SK-MEL-5 (cell line): ENCODE measurements around the gene GANC. TPM values are rescaled to one million over a fixed set of nuclear protein-coding genes. Genes with fewer than 3 reads are reported as not detected.

ENCODE experiments used
- DNase-seq: peaks from one replicate; pipeline ENCODE4 v3.0.0-alpha.2; 2016; ENCODE audit warnings: low read depth, low spot score
- in situ Hi-C: cut with HindIII; loops from 2 replicates; pipeline ENCODE4 v1.10.0; 2016; ENCODE audit warnings: low sequenced_read_pairs, high pct_unique_total_duplicates, low pct_unique_long_range_greater_than_20kb
- total RNA-seq: library from RNA; depleted of rRNA; stranded (reverse); fragments of >200 nt; shearing (Covaris generic); gene quantifications from 2 replicates; pipeline ENCODE4 v1.2.3, GENCODE V29; 2014

GANC gene
- total RNA-seq, 1 experiment from 2014 or later: 19.3 TPM

DNA sequence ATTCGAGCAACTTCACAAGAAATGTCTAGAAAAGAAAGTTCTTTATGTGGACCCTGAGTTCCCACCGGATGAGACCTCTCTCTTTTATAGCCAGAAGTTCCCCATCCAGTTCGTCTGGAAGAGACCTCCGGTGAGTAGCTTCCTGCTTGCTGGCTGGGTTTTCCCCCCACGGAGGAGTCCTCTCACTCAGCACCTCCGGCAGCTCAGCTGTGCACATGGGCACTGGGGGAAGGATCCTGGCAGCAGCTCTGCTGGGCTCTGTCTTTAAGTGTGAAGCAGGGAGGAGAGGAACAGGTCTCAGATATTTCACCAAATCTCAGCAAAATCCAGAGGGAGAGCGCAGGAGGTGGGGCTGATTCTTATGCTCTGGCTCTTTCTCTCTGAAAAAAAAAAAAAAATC lies 87.0 kb downstream of the GANC start:
- DNase-seq: no peak
- in situ Hi-C loops: no loop called here

DNA sequence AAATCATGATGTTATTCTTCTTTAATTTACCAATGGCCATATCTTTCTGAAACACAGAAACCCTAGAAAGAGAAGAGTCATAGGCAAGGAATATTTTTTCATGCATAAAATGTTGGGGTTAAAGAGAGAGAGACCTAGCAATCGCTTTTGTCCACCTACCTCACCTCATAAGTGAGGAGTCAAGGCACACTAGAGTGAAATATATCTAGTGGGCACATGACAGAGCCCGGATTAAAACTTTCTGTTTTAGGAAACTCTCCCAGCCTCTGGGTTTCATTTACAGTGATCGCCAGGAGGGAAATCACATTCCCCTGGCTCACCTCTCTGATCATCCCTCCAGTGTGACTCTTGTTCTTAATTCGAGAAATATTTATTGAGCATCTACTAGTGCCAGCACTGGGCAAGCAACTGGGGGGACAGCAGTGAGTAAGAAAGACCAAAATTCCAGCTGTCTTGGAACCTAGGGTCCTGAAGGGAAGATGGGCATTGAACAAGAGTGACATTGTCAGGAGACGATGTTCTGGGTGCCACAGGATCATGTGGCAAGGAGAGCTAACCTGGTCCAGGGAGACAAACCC lies 87.6 kb downstream of the GANC start:
- DNase-seq: no peak
- in situ Hi-C loops: no loop called here

DNA sequence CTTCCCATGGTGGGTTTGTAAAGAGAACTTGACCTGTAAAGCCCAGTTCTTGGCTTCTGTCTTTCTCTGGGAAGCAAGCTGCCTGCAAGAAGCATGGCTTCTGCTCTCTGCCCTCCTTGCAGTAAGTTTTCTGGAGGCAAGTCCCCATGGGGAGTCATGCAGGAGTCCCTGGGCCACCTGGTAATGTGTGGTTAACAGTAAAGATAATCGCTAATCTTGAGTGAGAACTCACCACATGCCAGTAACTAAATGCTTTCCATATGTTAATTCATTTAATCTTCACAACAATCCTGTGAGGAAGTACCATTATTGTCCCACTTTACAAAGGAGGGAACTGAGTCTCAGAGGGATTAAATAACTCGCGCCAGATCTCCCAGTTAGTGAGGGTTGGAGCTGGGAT lies 90.5 kb downstream of the GANC start:
- DNase-seq: no peak
- in situ Hi-C loops: no loop called here

DNA sequence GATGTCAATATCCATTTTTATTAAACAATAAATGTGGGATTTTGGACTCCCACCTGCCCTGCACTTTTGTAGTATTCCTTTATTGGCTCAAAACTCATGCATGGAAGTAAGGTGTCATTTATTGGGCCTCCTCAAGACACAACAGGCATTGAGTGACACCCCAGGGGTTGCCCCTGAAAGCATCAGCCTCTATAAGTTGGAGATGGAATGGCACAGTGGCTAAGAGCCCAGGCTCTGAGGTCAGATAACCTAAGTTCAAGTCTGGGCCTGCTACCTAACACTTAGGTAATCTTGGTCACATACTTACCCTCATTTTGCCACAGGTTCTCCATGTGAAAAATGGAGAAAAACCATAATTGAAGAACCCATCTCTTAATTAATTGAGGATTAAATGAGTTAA lies 90.9 kb downstream of the GANC start:
- DNase-seq: no peak
- in situ Hi-C loops: no loop called here

DNA sequence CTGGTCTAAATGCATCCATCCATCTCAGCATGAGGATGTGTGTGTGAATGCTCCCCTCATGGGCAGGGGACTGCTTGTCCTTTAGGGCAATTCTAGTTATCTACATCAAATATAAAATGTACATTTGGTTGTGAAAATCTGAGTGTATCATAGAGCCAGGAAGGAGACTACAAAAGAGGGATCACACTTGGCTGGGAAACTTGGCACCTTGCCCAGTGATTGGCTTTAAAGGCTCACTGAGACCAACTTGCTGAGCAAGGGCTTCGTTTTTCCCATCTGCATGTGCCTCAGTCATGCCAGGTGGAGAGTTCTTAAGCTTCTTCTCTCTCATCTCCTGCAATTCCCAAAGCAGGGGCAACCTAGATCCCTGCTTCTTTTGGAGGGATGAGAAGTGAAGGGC lies 91.5 kb downstream of the GANC start:
- in situ Hi-C loops: no loop called here
- DNase-seq: no peak

DNA sequence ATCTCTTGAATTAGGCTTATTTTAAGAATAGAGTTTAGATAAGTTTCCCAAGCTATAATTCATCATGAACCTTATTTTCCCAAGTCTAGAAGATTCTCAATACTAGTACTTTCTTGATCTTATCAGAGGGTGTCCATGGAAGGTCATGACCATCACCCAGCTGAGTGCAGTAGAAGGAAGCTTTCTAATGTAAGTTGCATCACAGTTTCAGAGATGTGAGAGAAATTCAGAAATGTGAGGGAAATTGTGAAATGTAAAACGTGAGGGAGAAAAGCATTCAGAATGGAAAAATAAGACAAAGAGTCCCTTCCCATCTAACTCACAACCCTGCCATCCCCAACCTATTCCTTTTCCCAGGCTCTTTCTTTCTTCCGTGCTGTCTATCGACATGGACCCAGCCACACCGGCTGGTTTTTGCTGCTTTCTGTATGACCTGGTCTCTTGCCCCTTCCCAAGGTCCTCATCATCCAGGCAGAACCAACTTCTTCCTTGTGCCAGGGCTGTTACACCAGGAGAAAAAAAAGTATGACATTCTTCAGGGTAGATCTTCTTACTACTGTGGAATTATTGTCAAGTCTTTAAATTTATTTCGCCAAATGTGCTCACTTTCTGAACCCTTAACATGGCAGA lies 93.0 kb downstream of the GANC start:
- in situ Hi-C loops: no loop called here
- no peak for DNase-seq

DNA sequence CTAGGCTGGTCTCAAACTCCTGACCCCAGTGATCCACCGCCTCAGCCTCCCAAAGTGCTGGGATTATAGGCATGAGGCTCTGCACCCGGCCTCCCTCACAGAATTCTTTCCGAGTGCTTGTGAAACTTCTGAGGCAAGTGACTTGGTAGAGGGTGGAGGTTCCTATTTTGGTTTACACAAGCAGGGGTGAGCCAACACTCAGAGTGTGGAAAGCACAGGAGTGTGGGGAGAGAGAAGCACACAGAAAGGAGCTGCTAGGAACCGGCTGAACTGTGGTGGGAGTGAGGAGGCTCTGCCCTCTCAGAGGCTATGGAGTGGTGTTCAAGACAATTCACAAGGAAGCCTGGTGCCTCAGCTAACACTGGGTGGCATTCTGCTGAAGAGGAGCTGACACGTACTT lies 94.0 kb downstream of the GANC start:
- in situ Hi-C loops: no loop called here
- DNase-seq: no peak

DNA sequence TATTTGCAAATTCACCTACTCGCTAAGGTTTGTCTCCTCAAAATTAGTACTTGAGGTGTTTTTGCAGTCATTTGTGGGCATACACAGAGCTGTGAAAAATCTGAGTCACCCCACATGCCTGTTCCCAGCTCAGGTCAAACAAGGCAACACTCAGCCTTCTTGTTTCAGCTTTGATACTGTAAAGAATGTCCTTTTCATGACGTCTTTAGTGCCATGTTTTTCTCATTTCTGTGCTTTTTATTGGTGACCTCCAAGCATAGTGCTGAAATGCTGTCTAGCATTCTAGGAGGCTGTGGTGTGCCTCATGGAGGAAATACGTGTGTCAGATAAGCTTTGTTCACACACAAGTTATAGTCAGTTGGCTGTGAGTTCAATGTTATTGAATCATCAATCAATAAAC lies 95.1 kb downstream of the GANC start:
- in situ Hi-C loops: no loop called here
- no peak for DNase-seq

DNA sequence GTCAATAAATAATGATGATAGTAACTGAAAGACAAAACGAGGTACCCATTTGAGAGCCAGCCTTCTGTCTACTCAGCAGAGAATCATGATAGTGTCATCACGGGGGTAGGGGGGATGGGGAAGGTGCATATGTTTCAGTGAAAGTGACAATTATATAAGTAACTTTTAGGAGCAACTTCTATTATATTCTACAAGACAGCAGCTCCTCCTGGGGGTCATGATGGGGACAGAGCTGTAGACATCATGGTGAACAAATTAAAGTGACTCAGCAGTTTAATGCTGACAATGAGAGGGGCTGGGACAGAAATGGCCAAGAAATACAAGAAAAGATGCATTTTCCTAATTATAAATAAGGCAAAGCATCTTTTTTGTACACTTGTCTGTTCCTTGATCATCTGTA lies 98.1 kb downstream of the GANC start:
- peak; percentile 46 for DNase-seq
- in situ Hi-C loops: no loop called here

DNA sequence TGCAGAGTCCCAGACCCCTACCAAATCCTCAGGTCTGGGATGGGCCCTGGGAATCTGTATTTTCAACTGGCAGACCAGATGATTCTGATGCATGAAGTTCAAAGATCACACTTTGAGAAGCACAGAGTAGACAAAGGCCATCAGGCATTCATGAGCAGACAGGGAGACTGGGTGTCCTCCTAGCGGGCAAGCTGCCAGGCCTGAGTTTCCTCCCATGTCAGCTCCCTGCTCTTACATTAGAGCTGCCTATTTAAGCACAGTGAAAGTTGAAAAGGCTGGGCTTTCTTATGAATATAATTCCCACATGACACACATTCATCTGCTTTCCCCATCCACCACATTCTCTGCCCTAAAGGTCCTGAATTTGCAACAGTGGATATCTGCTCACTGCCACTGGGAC lies 100.3 kb downstream of the GANC start:
- no peak for DNase-seq
- in situ Hi-C loops: no loop called here

DNA sequence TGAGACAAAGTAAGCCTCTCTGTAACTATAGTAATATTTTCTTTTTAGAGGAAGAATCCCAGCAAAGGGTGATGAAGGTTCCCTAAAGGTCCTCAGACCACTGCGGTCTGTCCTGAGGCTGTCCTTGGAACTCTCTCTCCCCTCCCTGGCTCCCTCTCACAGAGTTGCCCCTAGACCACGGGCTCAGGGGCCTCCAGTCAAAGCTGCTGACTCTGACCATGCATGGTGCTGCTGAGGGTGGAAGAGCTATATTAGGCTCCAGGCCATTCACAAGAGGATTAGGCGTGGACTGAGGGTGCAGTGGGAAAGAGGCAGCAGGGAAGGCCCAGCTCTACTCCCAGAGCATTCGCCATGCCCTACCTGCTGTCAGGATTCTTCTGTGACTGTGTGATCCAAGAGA lies 100.9 kb downstream of the GANC start:
- in situ Hi-C loops: no loop called here
- DNase-seq: no peak

DNA sequence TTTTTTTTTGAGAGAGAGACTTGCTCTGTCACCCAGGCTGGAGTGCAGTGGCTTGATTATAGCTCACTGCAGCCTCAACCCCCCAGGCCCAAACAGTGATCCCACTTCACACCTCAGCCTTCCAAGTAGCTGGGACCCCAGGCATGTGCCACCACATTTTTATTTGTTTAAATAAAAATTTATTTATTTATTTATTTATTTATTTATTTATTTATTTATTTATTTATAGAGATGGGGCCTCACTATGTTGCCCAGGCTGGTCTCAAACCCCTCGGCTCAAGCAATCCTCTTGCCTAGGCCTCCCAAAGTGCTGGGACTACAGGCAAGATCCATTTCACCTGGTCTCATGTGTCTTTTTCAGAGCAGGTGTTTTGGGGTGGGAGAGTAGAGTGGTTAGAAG lies 101.8 kb downstream of the GANC start:
- in situ Hi-C loops: no loop called here

DNA sequence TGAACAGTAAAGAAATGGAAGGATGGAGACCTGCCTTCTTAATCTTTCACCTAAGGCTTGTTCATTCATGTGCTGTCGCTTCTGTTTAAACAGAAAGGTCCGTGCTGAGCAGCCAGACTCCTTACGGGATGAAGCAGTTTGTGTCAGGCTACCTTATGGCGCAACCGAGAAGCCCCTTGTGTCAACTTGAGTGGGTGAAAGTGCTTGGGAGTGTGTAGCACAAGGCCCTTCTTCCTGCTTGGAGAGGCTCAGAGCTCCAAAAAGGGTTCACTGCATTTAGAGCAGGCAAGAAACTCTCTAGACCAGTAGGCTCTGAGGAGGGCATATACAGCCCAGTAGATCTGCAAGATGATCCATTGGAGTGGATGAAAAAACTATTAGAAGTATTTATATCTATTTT lies 102.3 kb downstream of the GANC start:
- DNase-seq: no peak
- in situ Hi-C loops: no loop called here

More for the DNA sequence above, 101.8 kb downstream of the GANC start:
- no peak for DNase-seq

DNA sequence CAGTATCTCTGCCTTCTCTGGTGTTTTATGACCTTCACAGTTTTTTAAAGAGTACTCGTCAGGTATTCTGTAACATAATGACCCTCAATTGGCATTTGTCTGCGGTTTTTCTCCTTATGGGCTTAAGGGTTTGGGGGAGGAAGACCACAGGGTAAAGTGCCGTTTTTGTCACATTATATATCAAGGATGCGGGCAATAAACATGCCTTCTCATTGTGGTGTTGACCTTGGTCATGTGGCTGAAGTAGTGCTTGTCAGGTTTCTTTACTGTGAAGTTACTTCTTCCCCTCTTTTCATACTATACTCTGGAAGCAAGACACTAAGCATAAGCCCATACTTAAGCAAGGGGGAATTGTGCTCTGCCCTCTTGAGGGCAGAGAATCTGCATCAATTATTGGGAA lies 102.9 kb downstream of the GANC start:
- DNase-seq: no peak
- in situ Hi-C loops: no loop called here

DNA sequence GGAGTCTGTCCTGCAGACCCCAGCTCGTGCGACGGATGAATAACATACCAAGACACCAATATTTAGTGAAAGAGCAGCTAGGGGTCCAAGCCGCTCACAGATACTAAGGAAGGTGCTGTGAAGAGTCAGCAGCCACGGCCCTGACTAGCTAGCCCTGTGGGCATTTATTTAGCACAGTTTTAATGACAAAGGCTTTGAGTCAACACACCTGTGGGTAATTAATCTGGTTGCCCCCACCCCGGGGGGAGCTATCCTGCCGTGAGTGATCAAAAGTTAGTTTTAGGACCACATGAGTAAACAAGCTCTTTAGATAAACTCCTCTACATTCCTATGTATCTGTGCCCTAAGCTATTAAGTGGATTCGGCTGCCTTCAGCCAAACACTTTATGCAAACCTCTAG lies 105.0 kb downstream of the GANC start:
- in situ Hi-C loops: no loop called here
- DNase-seq: no peak

DNA sequence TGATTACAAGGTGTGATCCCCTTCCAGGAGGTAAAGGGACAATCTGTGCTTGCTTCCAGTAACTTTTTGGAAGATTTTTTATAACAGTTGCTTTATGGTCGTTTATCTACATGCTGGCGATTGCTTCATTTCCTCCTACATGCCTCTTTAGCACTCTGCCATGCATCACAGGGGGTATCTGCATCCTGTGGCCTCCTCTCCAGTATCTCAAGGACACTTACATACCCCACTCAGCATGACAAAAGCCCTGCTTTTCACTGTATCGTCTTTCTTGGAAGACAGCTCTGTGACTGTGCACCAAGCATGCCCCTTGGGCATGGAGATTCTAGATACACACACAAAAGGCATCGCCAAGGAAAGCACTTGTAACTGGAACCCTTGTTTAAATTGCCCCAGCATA lies 111.6 kb downstream of the GANC start:
- in situ Hi-C loops: no loop called here
- DNase-seq: no peak

DNA sequence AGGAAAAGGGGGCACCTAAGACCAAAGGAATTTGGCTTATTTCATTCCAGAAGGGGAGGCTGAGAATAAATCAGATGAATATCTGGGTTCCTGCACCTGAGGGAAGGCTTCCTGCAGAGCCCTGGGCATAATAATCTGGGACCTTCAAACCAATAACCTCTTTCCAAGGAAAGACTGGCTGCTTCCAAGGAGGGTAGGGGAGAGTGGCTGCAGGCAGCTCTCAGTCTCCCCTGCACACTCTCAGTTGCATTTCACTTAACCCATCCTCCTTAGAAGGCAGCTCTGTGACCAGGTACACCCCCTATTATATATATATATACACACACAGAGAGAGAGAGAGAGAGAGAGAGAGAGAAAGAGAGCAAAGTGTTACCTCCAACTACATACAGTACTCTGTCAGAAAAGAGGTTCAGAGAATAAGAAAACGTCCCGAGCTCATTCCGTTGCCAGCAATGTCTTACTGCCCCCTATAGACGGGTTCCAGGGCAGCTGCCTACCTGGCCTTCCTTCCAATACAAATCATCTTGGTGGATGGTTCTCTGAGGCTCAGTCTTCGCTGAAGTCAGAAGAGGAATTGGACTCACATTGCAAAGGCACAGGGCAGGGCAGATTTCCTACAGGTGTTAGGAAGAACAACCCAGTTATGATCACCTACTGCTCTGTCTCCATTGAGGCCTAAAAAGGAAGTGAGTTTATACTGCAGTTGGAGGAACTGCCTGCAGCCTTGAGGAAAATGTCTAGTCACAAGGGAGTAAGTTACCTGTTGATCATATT lies 112.4 kb downstream of the GANC start:
- DNase-seq: peak; percentile 82
- in situ Hi-C loops: no loop called here

DNA sequence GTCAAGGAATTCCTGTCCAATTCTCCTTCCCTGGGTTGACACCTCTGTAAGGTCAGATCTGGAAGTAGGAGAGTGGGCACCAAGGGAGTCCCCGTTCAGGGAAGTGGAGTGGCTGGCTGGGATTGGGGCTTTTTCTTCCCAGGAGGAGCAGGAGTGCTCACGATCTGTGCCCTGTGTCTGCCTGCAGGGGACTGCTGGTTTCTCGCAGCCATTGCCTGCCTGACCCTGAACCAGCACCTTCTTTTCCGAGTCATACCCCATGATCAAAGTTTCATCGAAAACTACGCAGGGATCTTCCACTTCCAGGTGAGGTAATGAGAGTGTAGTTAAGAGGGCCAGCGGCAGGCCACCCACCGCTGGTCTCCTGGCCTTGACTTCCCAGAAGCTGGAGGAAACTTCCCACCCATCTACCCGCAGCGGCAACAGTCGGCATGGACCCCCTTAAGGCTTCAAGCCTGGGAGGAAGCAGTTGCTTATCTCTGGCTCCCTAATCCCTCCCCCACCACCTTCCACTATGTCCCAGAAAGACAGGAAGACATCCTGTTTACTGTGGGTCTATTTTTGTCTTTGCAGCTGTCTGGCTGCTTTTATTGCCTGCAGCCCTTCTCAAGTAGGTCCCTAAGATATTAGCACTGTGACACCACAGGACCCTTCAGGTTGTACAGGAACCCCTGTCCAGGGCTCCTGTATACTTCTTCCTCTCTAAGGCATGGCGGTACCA lies 113.1 kb downstream of the GANC start:
- in situ Hi-C loops: no loop called here
- DNase-seq: no peak

DNA sequence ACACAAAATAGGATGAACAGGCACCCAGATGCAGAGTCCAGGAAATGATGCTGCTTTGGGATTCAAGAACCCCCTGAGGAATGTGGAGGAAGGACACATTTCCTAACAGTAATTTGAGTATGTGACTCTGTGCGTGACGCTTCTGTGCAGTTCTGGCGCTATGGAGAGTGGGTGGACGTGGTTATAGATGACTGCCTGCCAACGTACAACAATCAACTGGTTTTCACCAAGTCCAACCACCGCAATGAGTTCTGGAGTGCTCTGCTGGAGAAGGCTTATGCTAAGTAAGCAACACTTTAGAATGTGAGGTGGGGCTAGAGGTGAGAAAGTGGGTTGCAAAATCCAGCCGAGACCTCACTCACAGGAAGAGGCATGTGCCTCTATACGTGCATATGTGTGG lies 114.6 kb downstream of the GANC start:
- no peak for DNase-seq
- in situ Hi-C loops: no loop called here
